Kidney capillary endothelial cell (primary cell): ENCODE results near the gene MTFMT.
"Not testable (repeated sequence)": the region's sequence is repeated elsewhere in the genome, so short reads cannot be mapped to it uniquely, and the experiment has no call there.

Experiments used
- DNase-seq: peaks from one replicate; pipeline ENCODE4 v3.0.0-alpha.2; 2018; ENCODE audit warnings: low spot score

The MTFMT gene

GRCh38 chr15:65038836-65039235 lies 9.4 kb upstream of the MTFMT start:
- DNase-seq, result peak; percentile 26

- DNase-seq, result no peak
Measured at GRCh38 chr15:65038428-65038827, 9.0 kb upstream of the MTFMT start.

- no peak for DNase-seq
Measured at GRCh38 chr15:65037309-65037708, 7.9 kb upstream of the MTFMT start.

- no peak for DNase-seq
Measured at GRCh38 chr15:65034719-65035118, 5.3 kb upstream of the MTFMT start.

- DNase-seq, result peak; percentile 44
Measured at GRCh38 chr15:65033659-65034269, 4.3 kb upstream of the MTFMT start.

- DNase-seq, result peak; percentile 85
Measured at GRCh38 chr15:65032801-65033537, 3.5 kb upstream of the MTFMT start.

- DNase-seq, result no peak
Measured at GRCh38 chr15:65029736-65030208, 333 bp upstream of the MTFMT start.

GRCh38 chr15:65028338-65028737 lies 1.1 kb downstream of the MTFMT start:
- DNase-seq, result no peak

GRCh38 chr15:65027593-65027992 lies 1.8 kb downstream of the MTFMT start:
- DNase-seq, result no peak

GRCh38 chr15:65026756-65027155 lies 2.7 kb downstream of the MTFMT start:
- DNase-seq, result no peak

GRCh38 chr15:65021488-65021887 lies 8.0 kb downstream of the MTFMT start:
- no peak for DNase-seq

- DNase-seq, result no peak
Measured at GRCh38 chr15:65020419-65020818, 9.0 kb downstream of the MTFMT start.

GRCh38 chr15:65011198-65011597 lies 18.2 kb downstream of the MTFMT start:
- not testable (repeated sequence) for DNase-seq

- no peak for DNase-seq
Measured at GRCh38 chr15:65008983-65009382, 20.5 kb downstream of the MTFMT start.

- DNase-seq, result no peak
Measured at GRCh38 chr15:65006876-65007275, 22.6 kb downstream of the MTFMT start.

- DNase-seq, result no peak
Measured at GRCh38 chr15:65004993-65005392, 24.4 kb downstream of the MTFMT start.

GRCh38 chr15:64997745-64998375 lies 31.6 kb downstream of the MTFMT start:
- no peak for DNase-seq

- no peak for DNase-seq
Measured at GRCh38 chr15:64997066-64997465, 32.4 kb downstream of the MTFMT start.

GRCh38 chr15:64993290-64993689 lies 36.1 kb downstream of the MTFMT start:
- DNase-seq, result no peak

GRCh38 chr15:64991536-64992135 lies 37.8 kb downstream of the MTFMT start:
- DNase-seq, result no peak

- DNase-seq, result no peak
Measured at GRCh38 chr15:64990168-64990470, 39.3 kb downstream of the MTFMT start.

GRCh38 chr15:64989416-64990167 lies 39.8 kb downstream of the MTFMT start, which contains the start of gene SPG21:
Gene SPG21 (minus strand): TSS chr15:64989914. CDS start chr15:64983569, 6,345 bp downstream.
- peak; percentile 88 for DNase-seq
